Tongue (tissue), 2 donors: ENCODE data around the gene CCIN. TPM values are rescaled to one million over a fixed set of nuclear protein-coding genes. Genes with fewer than 3 reads are reported as not detected.
"Not testable (repeated sequence)": the region's sequence is repeated elsewhere in the genome, so short reads cannot be mapped to it uniquely, and the experiment has no call there.

ENCODE experiments used
- DNase-seq: peaks from one replicate; pipeline ENCODE4 v3.0.0-alpha.2; 2015
- total RNA-seq: library from RNA; depleted of rRNA; stranded (reverse); fragments of >200 nt; gene quantifications from one replicate; pipeline ENCODE4 v1.2.3, GENCODE V29; 2014

Gene CCIN
- total RNA-seq, 1 donor from 2014 or later = 0.41 TPM

DNA sequence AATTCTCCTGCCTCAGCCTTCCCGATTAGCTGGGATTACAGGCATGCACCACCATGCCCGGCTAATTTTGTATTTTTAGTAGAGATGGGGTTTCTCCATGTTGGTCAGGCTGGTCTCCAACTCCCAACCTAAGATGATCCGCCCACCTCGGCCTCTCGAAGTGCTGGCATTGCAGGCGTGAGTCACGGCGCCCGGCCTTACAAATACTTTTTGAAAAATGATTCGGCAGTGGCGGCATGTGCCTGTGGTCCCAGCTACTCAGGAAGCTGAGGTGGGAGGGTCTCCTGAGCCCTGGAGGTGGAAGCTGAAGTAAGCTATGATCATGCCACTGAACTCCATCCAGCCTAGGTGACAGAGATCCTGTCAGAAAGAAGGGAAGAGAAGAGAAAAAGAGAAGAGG lies 9.1 kb upstream of the CCIN start:
- not testable (repeated sequence) for DNase-seq

DNA sequence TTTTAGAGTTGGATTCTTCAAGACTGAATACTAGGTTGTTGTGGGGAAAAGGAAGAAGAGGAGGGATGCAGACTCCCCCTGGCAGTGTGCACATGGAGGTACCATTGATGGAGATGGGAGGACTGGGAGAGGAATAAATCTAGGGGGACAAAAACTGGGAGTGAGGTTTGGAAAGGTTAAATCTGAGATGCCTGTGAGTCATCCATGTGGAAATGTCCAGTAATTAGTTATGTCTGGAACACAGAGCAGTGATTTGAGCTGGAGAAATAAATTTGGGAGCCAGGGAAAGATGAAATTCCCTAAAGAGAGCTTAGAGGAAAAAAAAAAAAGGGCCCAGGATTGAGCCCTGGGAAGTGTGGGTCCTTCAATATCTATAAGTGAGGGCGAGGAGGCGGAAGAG lies 8.0 kb upstream of the CCIN start:
- DNase-seq = no peak

DNA sequence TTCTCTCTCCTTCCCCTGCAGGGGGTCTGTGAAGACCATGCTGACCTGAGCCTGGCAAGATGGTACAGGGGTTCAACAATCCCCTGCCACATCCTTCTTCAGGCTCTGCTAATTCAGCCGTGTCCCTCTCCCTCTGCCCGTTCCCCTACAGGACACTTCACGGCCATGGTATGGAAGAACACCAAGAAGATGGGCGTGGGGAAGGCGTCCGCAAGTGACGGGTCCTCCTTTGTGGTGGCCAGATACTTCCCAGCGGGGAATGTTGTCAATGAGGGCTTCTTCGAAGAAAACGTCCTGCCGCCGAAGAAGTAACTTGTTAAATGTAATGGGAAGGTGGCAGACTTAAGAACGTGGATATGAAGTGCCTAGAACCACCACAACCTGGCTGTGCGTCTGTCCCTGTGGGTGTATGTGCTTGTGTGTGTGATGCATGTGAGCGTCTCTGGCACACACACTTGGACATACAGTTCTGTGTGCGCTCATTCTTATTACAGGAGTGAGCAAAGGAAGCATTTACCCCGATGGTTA lies 6.9 kb upstream of the CCIN start:
- DNase-seq = no peak

DNA sequence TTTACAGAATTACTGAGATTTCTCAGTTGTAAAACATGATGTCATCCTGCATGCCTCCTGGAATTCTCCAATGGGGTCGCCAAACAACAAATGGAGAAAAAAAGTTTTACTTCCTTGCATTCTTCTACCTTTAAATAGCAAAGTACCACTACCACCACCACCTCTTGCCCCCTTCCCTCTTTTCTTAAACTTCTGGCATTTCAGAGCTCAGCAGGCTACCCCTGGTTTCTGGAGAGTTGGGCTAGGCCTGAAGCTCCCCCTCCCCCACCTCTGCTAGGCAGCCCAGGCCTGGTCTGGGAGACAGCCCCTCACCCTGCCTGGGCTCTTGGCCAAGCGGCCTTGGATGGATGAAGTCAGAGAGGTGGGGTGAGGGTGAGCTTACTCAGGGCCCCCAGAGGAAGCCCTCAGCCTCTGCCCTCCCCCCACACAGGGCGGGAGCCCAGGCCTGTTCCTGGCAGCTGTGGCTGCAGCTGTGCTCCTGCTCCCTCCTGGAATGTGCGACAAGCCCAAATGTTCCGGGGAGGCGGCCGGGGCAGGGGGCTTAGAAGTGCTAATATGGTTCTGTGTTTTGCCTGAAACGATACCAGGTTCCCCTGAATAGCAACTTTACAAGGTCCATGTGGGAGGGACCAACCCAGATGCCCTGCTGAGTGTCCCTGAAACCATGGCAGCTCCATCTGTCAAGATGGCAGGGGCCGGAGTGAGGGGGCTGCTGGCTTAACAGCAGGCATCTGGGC lies 6.0 kb upstream of the CCIN start:
- peak; percentile 99 for DNase-seq

DNA sequence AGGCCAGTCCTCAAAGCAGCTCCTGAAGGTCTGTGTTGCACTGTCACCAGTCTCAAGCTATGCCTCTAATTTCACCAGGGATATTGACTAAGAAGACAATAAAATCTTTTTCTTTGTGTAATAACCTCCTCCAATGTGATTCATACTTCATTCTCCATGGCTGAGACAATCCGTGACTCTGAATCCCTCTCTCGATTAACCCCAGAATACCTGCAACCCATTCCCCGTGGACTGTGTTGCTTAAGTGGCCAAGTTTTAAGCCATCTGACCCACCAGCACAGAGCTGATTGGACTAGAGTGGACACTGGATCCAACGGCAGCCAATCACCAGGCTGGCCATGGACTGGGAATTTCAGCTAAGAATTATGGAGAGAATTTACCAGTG lies 5.4 kb upstream of the CCIN start:
- DNase-seq = peak; percentile 67

DNA sequence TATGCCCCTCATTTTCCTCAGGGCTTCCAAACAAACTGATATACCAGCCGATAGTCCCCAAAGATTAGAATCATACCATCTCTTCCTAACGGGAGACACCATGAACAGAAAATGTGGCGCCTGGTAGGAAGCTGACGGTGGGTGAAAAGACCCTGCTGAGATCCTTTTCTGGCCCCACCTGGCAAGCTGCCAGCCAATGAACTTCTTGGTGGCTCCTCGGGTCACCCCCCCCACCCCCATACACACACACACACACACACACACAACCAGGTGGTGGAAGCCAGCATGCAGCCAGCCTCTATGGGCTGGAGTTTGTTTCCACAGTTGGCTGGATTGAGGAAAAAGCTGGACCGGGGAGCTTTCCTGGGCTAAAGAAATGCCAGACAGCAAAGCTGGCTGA lies 4.8 kb upstream of the CCIN start:
- peak; percentile 80 for DNase-seq

DNA sequence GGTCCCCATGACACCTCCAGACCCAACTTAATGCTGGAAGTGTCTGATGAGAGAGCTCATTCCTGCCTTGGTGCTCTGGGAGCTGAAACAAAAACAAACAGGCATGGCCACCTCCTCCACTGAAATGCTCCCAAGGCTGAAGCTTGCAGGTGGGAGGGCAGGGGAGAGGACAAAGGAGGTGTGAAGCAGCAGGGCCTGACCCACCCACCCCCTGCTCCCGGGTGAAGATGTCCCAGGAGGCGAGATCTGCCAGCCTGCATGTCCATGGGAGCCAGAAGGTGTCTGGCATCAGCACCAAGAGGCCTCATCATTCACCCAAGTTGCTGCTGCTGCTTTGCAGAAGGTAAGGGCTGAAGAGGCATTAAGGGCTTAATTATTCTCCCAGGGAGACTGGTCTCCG lies 4.2 kb upstream of the CCIN start:
- DNase-seq = no peak

DNA sequence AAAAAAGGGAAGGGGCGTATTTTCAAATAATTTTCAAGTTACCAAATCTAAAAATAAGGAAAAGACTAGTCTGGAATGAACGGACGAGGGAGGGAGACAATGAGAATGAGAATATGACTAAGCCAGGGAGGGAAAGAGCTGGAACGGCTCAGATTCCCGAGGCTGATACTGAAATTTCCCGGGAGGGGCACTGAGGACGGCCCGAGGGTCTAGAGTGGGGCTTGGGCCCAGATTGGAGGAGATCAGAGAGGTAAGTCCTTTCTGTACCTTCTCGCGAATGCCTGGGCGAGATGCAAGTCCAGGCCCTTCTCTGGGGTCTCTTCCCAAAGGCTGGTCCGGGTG lies 3.4 kb upstream of the CCIN start:
- DNase-seq = peak; percentile 75

DNA sequence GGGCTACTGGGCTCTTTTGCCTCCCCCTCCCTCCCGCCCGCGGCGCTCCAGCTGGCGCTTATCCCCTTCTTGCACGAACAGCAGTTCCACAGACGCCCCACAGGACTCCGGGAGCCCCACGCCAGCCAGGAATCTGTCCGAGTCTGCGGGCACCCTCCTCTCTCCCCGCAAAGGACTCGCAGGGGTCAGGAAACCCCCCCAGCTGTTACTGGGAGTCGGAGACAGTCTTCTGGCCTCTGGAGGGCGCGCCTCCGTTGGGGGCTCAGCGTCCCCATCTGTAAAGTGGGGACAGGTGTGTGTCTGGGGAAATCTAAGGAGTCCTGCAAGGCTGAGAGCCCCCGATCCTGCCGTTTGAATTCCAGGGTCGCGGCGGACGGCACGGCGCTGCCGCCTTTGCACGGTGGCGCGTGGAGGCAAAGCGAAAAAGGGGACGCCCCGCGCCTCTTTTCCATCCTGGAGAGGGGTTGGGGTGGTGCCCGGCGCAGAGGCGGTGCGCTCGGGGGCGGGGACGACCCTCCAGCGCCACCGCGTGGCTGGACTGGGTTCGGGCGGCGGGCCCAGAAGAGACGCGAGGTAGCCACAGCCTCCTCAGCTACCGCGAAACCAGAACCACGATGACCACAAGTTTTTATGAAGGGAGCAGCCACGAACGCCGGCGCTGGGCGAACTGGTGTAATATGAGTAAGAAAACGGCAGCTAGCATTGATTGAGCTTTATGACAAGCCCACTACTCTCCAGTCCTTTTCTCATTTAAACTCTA lies 2.8 kb upstream of the CCIN start:
- peak; percentile 90 for DNase-seq

DNA sequence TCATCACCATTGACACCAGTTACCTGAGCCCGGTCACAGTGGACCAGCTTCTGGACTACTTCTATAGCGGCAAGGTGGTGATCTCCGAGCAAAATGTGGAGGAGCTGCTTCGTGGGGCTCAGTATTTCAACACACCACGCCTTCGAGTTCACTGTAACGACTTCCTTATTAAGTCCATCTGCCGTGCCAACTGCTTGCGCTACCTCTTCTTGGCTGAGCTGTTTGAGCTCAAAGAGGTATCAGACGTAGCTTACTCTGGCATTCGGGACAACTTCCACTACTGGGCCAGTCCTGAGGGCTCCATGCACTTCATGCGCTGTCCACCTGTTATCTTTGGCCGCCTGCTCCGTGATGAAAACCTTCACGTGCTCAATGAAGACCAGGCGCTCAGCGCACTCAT lies 520 bp downstream of the CCIN start:
- no peak for DNase-seq

DNA sequence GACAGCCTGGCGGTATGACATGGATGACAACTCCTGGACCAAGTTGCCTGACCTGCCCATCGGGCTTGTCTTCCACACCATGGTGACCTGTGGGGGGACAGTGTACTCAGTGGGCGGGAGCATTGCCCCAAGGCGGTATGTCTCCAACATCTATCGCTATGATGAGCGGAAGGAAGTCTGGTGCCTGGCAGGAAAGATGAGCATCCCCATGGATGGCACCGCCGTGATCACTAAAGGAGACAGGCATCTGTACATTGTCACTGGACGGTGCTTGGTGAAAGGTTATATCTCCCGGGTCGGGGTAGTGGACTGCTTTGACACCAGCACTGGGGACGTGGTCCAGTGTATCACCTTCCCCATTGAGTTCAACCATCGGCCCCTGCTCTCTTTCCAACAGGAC lies 1.3 kb downstream of the CCIN start:
- DNase-seq = no peak

DNA sequence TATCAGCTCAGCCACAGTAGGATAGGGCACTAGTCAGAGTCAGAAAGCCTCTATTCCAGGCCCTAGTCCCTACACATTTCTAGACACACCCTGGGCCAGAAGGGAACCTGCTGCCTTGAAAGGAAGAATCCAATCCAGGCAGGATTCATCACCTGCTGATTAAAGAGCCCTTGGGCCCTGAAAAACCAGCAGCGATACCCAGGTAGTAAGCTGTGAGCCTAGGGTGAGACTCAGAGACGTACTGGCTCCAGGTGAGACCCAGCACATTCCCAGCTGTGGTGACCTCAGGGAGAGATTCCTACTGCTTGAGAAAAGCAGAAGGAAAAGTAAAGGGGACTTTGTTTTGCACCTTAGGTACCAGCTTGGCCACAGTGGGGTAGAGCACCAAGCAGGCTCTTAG lies 4.7 kb downstream of the CCIN start:
- DNase-seq = no peak

DNA sequence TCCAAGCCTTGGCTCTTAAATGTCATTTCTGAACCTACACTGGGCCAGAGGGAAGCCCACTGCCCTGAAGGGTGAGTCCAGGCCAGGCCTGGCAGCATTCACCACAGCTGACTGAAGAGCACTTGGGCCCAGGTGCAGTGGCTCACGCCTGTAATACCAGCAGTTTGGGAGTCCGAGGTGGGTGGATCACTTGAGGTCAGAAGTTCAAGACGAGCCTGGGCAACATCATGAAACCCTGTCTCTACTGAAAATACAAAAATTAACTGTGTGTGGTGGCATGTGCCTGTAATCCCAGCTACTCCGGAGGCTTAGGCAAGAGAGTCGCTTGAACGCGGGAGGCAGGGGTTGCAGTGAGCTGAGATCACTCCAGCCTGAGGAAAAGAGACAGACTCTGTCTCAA lies 5.1 kb downstream of the CCIN start:
- DNase-seq = no peak

DNA sequence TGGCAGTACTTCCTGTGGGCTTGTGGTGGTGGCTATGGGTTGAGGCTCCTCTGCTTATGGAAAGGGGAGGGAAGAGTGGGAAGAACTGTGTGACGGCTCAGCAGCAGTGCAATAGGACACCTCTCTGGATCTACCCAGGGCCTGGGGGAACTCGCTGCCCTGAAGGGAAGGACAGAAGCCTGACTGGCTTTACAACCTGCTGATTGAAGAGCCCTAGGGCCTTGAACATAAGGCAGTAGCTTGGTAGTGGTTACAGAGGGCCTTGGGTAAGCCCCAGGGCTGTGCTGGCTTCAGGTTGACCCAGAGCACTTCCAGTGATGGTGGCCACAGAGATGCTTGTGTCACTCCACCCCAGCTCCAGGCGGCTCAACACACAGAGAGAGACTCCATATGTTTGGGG lies 5.5 kb downstream of the CCIN start:
- DNase-seq = no peak

DNA sequence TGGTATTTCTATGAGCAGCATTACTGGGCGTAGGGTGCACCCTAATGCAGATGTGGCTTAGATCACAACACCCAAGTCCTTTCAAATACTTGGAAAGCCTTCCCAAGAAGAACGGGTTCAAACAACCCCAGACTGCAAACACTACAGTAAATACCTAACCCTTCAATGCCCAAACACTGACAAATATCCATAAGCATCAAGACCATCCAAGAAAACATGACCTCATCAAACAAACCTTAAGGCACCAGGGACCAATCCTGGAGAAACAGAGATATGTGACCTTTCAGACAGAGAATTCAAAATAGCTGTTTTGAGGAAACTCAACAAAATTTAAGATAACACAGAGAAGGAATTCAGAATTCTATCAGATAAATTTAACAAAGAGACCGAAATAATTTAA lies 6.0 kb downstream of the CCIN start:
- DNase-seq = not testable (repeated sequence)

DNA sequence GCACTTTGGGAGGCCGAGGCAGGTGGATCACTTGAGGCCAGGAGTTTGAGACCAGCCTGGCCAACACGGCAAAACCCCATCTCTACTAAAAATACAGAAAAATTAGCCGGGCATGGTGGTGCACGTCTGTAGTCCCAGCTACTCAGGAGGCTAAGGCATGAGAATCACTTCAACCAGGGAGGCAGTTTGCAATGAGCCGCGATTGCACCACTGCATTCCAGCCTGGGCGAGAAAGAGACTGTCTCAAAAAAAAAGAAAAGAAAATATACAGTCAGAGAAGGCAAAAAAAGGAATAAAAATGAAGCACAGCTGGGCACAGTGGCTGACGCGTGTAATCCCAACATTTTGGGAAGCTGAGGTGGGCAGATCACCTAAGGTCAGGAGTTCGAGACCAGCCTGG lies 7.3 kb downstream of the CCIN start:
- DNase-seq = not testable (repeated sequence)

DNA sequence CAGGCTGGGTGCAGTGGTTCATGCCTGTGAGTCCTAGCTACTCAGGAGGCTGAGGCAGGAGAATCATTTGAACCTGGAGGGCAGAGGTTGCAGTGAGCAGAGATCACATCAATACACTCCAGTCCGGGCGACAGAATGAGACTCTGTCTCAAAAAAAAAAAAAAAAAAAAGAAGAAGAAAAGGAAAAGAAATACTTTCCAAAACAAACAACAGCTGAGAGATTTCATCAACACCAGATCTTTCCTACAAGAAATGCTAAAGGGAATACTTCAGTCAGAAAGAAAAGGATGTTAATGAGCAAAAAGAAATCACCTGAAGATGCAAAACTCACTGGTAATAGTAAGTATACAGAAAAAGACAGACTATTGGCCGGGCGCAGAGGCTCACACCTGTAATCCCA lies 8.4 kb downstream of the CCIN start:
- DNase-seq = no peak

DNA sequence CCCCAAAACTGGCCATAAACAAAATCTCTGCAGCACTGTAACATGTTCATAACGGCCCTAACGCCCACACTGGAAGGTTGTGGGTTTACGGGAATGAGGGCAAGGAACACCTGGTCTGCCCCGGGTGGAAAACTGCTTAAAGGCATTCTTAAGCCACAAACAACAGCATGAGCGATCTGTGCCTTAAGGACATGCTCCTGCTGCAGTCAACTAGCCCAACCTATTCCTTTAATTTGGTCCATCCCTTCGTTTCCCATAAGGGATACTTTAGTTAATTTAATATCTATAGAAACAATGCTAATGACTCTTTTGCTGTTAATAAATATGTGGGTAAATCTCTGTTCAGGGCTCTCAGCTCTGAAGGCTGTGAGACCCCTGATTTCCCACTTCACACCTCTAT lies 11.1 kb downstream of the CCIN start:
- DNase-seq = not testable (repeated sequence)

DNA sequence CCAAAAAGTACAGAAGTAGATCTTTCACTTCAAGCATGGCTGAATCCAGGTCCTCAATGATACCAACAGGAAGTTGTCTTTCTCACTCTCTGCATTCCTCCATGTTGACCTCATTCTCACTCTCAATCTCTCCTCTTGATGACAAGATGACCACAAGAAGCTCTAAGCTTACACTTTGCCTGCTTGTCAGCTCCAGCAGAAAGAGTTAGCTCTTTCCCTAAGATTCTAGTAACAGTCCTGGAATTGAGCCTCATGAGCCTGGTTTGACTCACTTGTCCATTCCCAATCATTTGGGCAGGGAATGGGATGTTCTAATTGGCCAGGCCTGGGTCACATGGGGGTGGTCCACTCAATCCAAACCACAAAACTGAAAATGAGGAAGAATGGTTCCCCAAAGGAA lies 18.2 kb downstream of the CCIN start:
- no peak for DNase-seq

DNA sequence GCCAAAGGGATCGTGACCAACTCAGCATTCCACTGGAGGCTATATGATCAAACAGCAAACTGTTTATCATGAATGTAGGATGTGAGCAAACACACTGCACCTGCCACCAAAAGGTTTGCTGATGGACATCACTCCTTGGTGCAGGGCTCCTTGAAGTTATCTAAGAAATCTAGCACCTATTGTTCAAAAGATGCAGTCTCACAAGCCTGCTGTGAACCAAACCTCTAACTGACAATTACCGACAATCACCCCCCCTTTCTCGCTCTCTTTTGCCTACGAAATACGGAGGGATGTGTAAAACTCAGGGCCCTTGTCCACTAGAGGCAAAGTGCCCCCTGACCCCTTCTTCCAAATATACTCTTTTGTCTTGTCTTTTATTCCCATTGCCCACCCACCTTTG lies 19.0 kb downstream of the CCIN start:
- DNase-seq = no peak

DNA sequence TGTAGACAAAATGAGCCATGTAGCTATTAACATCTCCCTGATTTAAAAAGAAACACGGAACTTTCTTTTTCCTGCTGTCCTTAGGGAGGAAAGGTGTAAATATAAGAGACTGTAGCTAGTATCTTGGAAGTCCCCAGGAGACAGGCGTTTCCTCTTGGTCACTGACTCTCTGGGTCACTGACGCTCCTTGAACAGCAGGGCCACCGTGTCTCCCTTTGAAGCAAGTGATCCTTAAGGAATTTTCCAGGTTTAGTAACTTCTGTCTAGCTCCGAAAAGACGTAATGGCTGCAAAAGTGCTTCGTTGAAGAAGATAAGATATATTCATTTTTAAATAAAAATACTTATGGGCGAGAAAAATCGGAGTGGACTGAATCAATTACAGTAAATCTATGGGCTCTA lies 20.8 kb downstream of the CCIN start:
- DNase-seq = no peak

DNA sequence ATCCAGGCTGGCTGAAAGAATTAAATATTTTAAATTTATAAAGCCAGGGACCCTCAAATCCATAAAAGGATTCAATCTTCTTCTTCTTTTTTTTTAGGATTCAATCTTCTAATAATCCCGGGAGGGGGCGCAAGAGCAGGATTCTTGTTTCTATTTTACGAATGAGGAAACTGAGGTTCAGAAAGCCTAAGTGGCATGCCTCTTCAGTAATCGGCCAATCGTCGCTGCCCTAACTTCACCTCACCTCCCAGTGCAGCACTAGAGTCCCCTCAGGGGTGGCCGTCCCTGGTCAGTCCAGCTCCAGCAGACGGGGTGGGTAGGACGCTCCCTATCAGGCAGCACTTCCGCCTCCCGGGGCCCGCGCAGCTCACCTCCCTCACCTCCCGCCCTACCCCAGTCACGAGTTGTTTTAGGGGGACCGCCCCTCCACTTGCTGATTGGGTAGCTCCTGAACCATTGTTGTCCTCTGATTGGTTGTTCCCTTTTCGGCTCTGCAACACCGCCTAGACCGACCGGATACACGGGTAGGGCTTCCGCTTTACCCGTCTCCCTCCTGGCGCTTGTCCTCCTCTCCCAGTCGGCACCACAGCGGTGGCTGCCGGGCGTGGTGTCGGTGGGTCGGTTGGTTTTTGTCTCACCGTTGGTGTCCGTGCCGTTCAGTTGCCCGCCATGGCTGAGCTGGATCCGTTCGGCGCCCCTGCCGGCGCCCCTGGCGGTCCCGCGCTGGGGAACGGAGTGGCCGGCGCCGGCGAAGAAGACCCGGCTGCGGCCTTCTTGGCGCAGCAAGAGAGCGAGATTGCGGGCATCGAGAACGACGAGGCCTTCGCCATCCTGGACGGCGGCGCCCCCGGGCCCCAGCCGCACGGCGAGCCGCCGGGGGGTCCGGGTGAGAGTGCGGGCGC lies 21.5 kb downstream of the CCIN start, which contains the start of gene CLTA:
CLTA (plus strand) TSS at position 534 of the 902 bp plus-strand sequence; CDS start at position 670, 136 bp downstream.
- peak; percentile 99 for DNase-seq

DNA sequence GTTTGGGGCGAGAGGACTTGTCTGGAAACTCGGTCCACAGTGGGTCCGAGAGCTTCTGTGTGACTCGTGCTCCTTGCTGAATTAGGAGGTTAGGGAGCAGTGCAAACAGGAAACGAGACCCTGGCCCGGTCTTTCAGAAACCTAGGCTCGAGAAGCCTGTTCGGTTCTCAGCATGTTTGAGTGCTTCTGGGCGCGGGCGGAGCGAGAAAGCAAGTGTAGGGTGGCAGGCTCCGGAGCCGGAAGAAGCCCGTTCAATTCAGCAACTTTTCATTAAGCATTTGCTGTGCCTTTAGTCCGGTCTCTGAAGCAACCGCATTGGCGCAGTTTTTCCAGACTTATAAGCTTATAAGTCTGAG lies 22.1 kb downstream of the CCIN start:
- peak; percentile 37 for DNase-seq
